DMS153 treated with DMSO at 0.1 percent for 48 hours (cell line): ENCODE data around the gene S100A7A.
"Not testable (repeated sequence)": the region's sequence is repeated elsewhere in the genome, so short reads cannot be mapped to it uniquely, and the experiment has no call there.

Experiments
- DNase-seq: peaks from one replicate; lab custom pipeline; 2025; ENCODE audit not compliant: unreplicated experiment; lab: John Stamatoyannopoulos, UW

The S100A7A gene

DNA sequence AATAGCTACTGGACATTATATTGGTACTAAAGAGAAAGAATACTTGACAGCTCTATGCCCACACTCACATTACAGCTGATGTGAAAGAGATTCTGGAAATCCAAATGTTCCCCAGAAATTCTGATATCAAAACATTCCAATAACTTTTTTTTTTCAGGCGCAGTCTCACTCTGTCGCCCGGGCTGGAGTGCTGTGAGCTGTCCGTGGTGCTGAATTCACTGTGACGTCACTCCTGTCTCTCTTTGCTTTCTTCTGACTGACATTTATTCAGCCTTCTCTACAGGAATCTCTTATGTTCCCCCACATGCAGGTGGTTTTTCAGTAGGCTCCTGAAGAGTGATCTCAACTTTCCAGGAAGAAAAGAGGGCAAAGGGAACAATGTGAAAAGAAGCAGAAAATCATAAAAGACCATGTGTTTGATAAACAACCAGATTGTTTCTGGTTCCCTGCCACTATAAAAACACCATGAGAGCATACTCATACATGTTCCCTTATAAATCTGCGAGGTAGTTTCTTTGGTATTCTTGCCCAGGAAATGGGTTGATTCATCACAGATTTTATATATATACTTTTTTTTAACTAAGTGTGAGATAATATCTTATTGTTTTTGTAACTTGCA, 6.2 kb downstream of the S100A7A start:
- DNase-seq: no peak

GRCh38 chr1:153426809-153427208, 10.5 kb downstream of the S100A7A start:
- DNase-seq: no peak

DNA sequence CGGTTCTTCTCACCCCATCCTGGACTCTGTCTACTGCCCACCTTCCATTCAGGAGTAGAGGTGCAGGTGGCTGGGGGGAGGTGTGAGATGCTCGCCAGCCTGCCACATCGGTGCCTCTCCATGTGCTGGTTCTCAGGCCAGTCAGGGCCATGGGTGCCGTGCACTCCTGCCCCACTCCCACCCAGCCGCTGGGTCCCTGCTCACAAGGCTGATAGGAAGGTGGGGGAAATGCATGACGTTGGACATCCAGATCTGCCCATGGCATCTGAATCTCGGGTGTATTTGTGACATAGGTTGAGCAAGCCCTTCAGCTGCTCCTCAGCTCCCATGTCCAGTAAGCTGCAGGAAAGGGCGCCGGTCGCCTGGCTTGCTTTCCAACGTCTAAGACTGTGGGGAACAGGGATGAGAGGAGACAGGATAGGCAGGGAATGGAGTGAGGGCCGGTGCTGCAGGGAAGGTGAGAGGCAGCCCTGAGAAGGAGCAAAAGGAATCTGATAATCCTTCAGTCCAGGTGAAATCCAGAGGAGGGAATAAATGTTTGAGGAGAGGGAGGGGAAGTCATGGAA, 11.8 kb downstream of the S100A7A start:
- DNase-seq: no peak

DNA sequence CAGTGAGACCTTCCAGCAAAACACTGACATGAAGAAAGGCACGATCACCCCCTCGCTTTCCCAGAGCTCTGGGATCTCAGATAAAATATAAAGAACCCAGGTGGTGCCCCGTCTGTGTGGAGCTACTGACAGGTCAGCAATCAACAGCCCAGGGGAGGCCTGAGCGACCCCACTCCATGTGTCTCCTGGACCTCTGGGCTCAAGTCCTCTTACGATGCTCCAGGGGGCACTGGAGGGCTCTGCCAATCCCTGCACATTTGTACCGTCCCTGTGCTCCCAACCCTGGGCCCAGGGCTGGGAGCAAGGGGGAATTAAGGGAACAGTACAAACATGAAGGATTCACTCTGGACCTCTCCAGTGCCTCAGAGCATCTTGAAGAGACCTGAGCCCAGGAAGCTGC, 12.5 kb downstream of the S100A7A start:
- no peak for DNase-seq

- DNase-seq: peak; percentile 83
Observed at GRCh38 chr1:153429266-153430165, 13.2 kb downstream of the S100A7A start.

DNA sequence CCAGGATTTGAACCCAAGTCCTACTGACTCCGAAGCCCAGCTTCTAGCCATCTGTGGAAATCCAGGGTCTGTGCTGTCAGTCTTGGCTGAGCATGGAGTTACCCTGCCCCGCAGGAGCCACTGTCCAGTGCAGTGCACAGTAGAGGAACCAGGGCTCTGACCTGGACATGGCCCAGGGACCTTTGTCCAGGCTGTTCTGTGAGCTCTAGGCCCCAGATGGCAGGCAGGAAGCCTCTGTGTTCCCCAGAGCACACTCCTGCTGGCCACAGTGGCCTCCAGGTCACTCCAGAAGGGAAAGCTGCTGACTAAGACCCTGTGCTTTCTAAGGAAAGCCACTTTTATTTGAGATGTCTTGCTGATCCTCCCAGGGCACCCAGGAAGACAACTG, 13.8 kb downstream of the S100A7A start:
- no peak for DNase-seq

DNA sequence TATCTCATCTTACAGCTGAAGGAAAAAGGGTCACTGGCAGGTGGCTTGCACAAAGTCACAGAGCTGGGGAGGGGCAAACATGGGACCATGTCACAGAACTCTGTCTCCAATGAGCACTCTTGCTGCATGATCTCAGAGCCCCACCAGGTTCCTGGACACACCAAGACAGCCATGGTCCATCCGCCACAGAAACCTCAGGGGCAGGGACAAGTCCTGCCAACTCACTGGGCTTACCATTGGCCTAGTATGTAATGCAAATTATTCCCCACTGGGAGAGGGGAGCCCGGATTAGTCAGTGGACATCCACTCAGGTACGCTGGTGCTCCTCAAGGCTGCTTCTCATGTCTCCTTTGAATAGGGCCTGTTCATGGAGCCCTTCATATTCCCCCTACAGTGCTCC, 14.2 kb downstream of the S100A7A start:
- no peak for DNase-seq

- no peak for DNase-seq
Observed at GRCh38 chr1:153431002-153431401, 14.7 kb downstream of the S100A7A start.

DNA sequence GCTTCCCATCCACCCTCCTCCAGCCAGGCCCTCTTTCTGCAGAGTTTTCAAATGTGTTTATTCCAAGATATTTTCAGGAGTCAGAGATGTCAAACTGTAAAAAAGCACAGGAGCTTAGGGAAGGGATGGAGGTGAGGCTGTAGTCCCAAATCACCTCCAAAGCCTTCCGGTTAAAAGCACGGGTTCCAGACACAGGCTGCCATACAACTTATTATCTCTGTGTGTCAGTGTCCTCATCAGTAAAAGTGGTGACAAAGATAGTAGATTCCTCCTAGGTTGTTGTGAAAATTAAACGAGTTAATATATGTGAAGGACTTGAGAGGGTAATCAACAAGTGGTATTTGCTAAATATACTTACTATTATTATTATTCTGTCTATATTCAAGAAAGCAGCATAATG, 15.1 kb downstream of the S100A7A start:
- no peak for DNase-seq

DNA sequence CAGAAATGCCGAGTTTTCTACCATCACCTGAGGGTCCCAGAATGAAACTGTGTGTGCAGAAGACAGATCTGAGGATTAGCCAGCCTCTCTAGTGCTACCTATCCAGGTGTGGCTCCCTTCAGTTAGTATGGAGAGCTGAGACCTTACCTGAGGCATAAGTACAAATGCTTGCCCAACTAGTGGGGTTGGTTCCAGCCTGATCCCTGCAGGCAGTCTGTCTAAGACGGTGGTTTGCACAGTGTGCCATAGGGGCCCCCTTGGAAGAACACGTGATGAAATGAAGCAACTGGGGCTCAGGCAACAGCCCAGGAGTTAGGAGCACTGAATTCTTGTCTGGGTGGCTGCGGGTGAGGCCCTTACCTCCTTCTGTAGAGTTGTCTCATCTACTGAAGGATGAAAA, 15.6 kb downstream of the S100A7A start:
- DNase-seq: no peak

DNA sequence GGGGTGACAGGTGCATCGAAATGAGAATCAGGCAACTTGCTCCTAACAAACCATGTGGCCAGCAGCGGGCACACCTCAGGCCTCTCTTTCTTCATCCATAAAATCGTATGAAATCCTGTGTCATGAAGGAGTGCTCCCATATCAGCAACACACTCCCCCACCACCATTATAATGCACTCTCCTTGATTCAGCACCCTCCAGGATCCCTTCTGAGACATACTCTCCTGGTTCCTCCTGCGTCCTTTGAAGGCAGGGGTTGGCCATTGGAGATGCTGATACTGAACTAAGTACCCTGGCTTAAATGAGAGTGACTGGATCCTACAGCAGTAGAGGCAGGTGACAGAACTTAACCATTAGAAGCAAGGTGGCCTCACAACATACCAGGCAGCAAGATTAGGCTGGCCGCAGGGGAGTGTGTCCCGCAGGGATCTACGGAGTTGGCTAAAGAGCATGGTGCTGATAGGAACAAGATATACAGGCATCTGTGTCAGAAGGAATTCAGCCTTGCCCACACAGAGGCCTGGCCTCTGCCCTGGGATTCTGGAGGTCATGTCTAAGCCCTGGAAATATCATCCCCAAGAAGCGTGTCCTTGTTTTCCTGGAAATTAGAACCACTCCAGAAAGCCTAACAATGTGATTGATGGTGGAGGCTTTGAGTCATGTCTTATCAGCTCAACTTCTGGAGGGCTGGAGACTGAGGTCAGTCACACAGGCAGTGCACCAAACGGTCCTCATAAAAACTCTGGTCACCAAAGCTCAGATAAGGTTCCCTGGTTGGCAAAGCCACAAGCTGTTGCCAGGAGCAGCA, 16.8 kb downstream of the S100A7A start:
- DNase-seq: no peak

GRCh38 chr1:153434746-153435455, 18.6 kb downstream of the S100A7A start:
- no peak for DNase-seq

DNA sequence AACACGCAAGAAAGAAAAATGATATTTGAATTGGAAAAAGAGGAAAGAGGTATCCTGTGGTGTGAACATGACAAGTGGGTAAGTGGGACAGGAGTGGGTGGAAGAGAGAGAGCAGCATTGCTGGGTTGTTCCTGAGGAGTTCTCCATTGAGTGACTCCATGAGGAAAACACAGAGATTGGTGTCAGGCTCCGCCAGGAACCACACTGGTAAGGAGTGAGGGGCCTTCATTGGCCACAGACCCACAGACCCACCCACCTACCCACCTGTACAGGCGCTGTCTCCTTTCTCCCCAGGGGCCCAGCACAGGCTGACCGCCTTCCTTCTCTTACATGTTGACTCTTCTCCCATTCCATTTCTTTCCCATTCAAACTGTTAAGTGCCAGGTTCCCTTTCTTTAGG, 20.9 kb downstream of the S100A7A start:
- no peak for DNase-seq

GRCh38 chr1:153438599-153438998, 22.3 kb downstream of the S100A7A start:
- no peak for DNase-seq

DNA sequence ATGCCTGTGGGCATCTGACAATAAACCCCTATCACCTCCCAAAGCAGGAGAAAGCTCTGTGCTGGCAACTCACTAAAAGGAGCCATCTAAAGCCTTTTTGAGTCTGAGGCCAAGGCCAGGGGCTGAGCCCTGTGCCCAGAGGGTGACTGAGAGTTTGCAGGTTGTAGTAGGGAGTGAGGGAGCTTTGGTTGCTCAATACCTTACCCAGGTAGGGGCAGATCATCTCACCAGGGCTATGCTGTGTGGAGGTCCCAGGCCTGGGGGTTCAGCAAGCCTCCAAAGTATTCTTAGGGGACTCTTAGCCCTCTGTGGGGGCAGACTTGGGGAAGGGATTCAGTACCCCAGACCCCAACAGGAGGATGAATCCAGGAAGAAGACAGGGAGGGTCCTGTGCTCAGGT, 23.0 kb downstream of the S100A7A start:
- no peak for DNase-seq

DNA sequence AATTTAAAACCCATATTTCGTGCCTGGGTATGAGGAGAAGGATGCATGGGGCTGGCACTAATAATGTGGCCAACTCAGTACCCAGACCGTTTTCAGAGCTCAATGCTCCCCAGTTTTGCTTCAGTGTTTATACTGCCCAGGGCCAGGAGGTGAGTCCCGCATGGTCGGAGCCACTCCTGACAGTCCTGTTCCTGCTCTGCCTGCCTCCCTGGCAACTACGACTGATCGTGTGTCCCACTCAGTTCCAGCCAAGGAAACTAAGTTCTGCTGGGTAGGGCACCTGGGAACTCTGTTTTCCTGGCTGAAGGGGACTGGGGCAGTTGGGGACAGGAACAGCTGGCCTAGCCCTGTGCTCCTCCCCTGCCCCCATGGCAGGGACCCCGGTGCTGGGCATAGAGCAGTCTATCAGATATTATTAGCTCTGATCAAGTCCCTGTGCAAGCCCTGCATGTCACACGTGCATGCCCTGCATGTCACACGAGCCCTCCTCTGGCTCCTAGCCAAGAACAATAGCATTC, 25.0 kb downstream of the S100A7A start:
- peak; percentile 48 for DNase-seq

GRCh38 chr1:153443486-153443885, 27.2 kb downstream of the S100A7A start:
- no peak for DNase-seq

DNA sequence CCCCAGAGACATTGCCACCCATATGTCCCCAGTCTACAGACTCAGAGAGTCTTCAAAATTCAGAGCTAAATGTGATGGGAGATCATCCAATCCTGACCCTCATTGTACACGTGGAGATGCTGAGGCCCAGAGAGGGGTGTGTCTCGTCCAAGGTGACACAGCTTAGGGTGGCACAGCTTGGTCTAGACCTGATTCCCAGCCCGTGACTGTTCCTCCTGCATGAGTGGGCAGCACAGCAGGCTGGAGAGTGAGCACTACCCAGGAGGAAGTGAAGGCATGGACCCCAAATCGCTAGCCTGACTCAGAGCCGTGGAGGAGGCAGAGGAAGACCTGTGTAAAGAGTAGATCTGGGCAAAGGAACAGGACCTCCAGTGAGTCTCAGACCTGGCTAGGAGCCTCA, 27.8 kb downstream of the S100A7A start:
- no peak for DNase-seq

GRCh38 chr1:153447498-153448170, 31.3 kb downstream of the S100A7A start:
- no peak for DNase-seq

GRCh38 chr1:153448851-153449250, 32.5 kb downstream of the S100A7A start:
- not testable (repeated sequence) for DNase-seq
